ENCODE results near the gene CD109. TPM values are rescaled to one million over a fixed set of nuclear protein-coding genes. Genes with fewer than 3 reads are reported as not detected.
"Not testable (repeated sequence)": the region's sequence is repeated elsewhere in the genome, so short reads cannot be mapped to it uniquely, and the experiment has no call there.

CD109 gene
- total RNA-seq, 4 donors from 2014 or later = 1.3 to 3.8 (median 2.8) TPM

- TF ChIP-seq POLR2A (IDR thresholded peaks at IDR 0.05) = no peak
- TF ChIP-seq CTCF (IDR thresholded peaks at IDR 0.05 in 4 of 5, conservative IDR thresholded peaks at IDR 0.05 in 1 of 5) = no peak
- Histone ChIP-seq H3K27me3 (no peaks in the 10 kb centered on the region), H3K4me1 (no peaks in the 10 kb centered on the region), H3K36me3 (no peaks in the 10 kb centered on the region), H3K4me3 (no peak overlapping the region), H3K9me3 (no peaks in the 10 kb centered on the region), H3K27ac (no peak overlapping the region)
- no peak for DNase-seq
- in situ Hi-C loops (cut with MboI; ENCODE audit: low sequenced_read_pairs in 4 of 4) = no loop called here
- intact Hi-C loops (cut with DNase I; ENCODE audit: low total_unique reads) = no loop called here
- no peak for ATAC-seq
These were observed 15.6 kb upstream of the CD109 start for GRCh38 chr6:73680289-73680918.

- in situ Hi-C loops (cut with MboI; ENCODE audit: low sequenced_read_pairs in 4 of 4); H3K27me3 ChIP-seq; DNase-seq; H3K36me3 ChIP-seq; H3K27ac ChIP-seq; H3K9me3 ChIP-seq; intact Hi-C loops (cut with DNase I; ENCODE audit: low total_unique reads); H3K4me1 ChIP-seq; H3K4me3 ChIP-seq; ATAC-seq: not testable (repeated sequence)
These were observed 12.4 kb upstream of the CD109 start for GRCh38 chr6:73683574-73683973.

- no peak overlapping the region for H3K27ac ChIP-seq
- no peak for ATAC-seq
- no peaks in the 10 kb centered on the region for H3K36me3 ChIP-seq
- H3K27me3 ChIP-seq = no peaks in the 10 kb centered on the region
- no peaks in the 10 kb centered on the region for H3K4me1 ChIP-seq
- H3K4me3 ChIP-seq = no peak overlapping the region
- in situ Hi-C loops (cut with MboI; ENCODE audit: low sequenced_read_pairs in 4 of 4) (no loop called here), intact Hi-C loops (cut with DNase I; ENCODE audit: low total_unique reads) (no loop called here)
- no peak for TF ChIP-seq POLR2A (IDR thresholded peaks at IDR 0.05)
- no peak for TF ChIP-seq CTCF (IDR thresholded peaks at IDR 0.05 in 4 of 5, conservative IDR thresholded peaks at IDR 0.05 in 1 of 5)
- no peaks in the 10 kb centered on the region for H3K9me3 ChIP-seq
- no peak for DNase-seq
These were observed 7.7 kb upstream of the CD109 start for GRCh38 chr6:73688351-73688750.

GRCh38 chr6:73690056-73690455 is 5.9 kb upstream of the CD109 start:
- no peak for ATAC-seq
- in situ Hi-C loops (cut with MboI; ENCODE audit: low sequenced_read_pairs in 4 of 4) = no loop called here

GRCh38 chr6:73691512-73691911 is 4.5 kb upstream of the CD109 start:
- H3K4me1 ChIP-seq = peaks cover 0 to under 1% of the 10 kb centered on the region in 2 donors
- H3K9me3 ChIP-seq = no peaks in the 10 kb centered on the region
- ATAC-seq (no peak), DNase-seq (no peak)
- no peak overlapping the region for H3K4me3 ChIP-seq
- TF ChIP-seq POLR2A (IDR thresholded peaks at IDR 0.05) (no peak), CTCF (IDR thresholded peaks at IDR 0.05 in 4 of 5, conservative IDR thresholded peaks at IDR 0.05 in 1 of 5) (no peak)
- in situ Hi-C loops (cut with MboI; ENCODE audit: low sequenced_read_pairs in 4 of 4) = no loop called here
- H3K27ac ChIP-seq = no peak overlapping the region
- no peaks in the 10 kb centered on the region for H3K27me3 ChIP-seq
- H3K36me3 ChIP-seq = no peaks in the 10 kb centered on the region
- intact Hi-C loops (cut with DNase I; ENCODE audit: low total_unique reads) = no loop called here

More at GRCh38 chr6:73690056-73690455, 5.9 kb upstream of the CD109 start:
- Histone ChIP-seq H3K4me1 (no peaks in the 10 kb centered on the region), H3K9me3 (no peaks in the 10 kb centered on the region), H3K4me3 (no peak overlapping the region), H3K27me3 (no peaks in the 10 kb centered on the region), H3K36me3 (no peaks in the 10 kb centered on the region), H3K27ac (no peak overlapping the region)
- intact Hi-C loops (cut with DNase I; ENCODE audit: low total_unique reads) = no loop called here
- TF ChIP-seq POLR2A (IDR thresholded peaks at IDR 0.05) (no peak), CTCF (IDR thresholded peaks at IDR 0.05 in 4 of 5, conservative IDR thresholded peaks at IDR 0.05 in 1 of 5) (no peak)
- DNase-seq = no peak

Measured in gastrocnemius medialis (tissue), 4 donors.